HG02943 (cell line): ENCODE measurements around the gene MIGA2.
"Not testable (repeated sequence)": the region's sequence is repeated elsewhere in the genome, so short reads cannot be mapped to it uniquely, and the experiment has no call there.

Experiments used
- ATAC-seq: cut with Tn5 transposase; IDR thresholded peaks from one replicate; pipeline ENCODE4 v1.9.1; 2021; ENCODE audit warnings: mild to moderate bottlenecking, low read depth, moderate library complexity; ENCODE audit not compliant: unreplicated experiment

The MIGA2 gene

GRCh38 chr9:129110740-129111527 is 74.5 kb downstream of the MIGA2 start, which contains the start of the genes CRAT and PTPA:
Gene CRAT, minus strand, starts transcription at chr9:129110793. Its CDS starts 284 bp downstream, at chr9:129110509.
Gene PTPA, plus strand, starts transcription at chr9:129111415. Its CDS starts 186 bp downstream, at chr9:129111601.
- ATAC-seq, result peak; percentile 81

GRCh38 chr9:129111528-129112151 is 75.2 kb downstream of the MIGA2 start:
- ATAC-seq, result peak; percentile 5

- not testable (repeated sequence) for ATAC-seq
Observed at GRCh38 chr9:129112526-129112925, 76.1 kb downstream of the MIGA2 start.

GRCh38 chr9:129113645-129114304 is 77.3 kb downstream of the MIGA2 start:
- no peak for ATAC-seq

- no peak for ATAC-seq
Observed at GRCh38 chr9:129118799-129119198, 82.4 kb downstream of the MIGA2 start.

GRCh38 chr9:129121483-129121882 is 85.1 kb downstream of the MIGA2 start:
- no peak for ATAC-seq
